Endothelial cell of umbilical vein (primary cell): Measurements from ENCODE around the gene EFNA4. TPM values are rescaled to one million over a fixed set of nuclear protein-coding genes. Genes with fewer than 3 reads are reported as not detected.

Source experiments
- BruUV-seq: library from RNA; stranded (reverse); fragments of 400-500 nt; replicated peaks from 2 replicates; lab custom pipeline; 2021; lab: Mats Ljungman, UMichigan
- CTCF ChIA-PET: fragments of 300-600, 350-600 bp; sonication (Branson Sonifier 250); formaldehyde crosslinking; loops from one replicate; lab custom pipeline; 2021; ENCODE audit warnings: antibody characterized with exemption, inconsistent platforms; lab: Charles Lee
- POLR2A ChIA-PET: fragments of 300-600, 350-600 bp; sonication (Branson Sonifier 250); formaldehyde crosslinking; loops from one replicate; lab custom pipeline; 2021; ENCODE audit warnings: antibody characterized with exemption, inconsistent platforms; lab: Charles Lee
- DNase-seq: peaks from one replicate; pipeline ENCODE4 v3.0.0-alpha.2; 2011; ENCODE audit warnings: low read depth, low spot score
- FAIRE-seq: peaks from 2 replicates; lab custom pipeline; 2011; peaks lifted over from hg19 to GRCh38; lab: Jason Lieb, UNC
- H2AFZ ChIP-seq: 2 replicates; pipeline ENCODE4 v1.6.0; 2012; ENCODE audit warnings: low read depth, low read length, control low read depth, inconsistent platforms
- H3K27ac ChIP-seq: 2 replicates; pipeline ENCODE4 v1.5.1; 2011; ENCODE audit warnings: low read depth, mild to moderate bottlenecking, control low read depth, low read length, moderate library complexity; ENCODE audit not compliant: insufficient read depth
- H3K27me3 ChIP-seq, 2 experiments: 2 replicates each; pipeline versions ENCODE4 v1.6.0 to v1.6.1; 2011; ENCODE audit warnings: low read length in 2 of 2, mixed read lengths in 1 of 2; ENCODE audit not compliant: control insufficient read depth in 2 of 2, insufficient read depth in 2 of 2
- H3K36me3 ChIP-seq, 2 experiments: 2 replicates in 1 of 2; 3 replicates in 1 of 2; pipeline ENCODE4 v1.5.1; 2011; ENCODE audit warnings: low read length in 2 of 2, mild to moderate bottlenecking in 1 of 2, moderate library complexity in 1 of 2; ENCODE audit not compliant: control insufficient read depth in 2 of 2, insufficient read depth in 2 of 2; ENCODE audit errors: extremely low read depth in 1 of 2
- H3K4me1 ChIP-seq: 3 replicates; pipeline ENCODE4 v1.5.1; 2011; ENCODE audit warnings: mild to moderate bottlenecking, low read length; ENCODE audit not compliant: control insufficient read depth, insufficient read depth; ENCODE audit errors: extremely low read depth
- H3K4me2 ChIP-seq: 2 replicates; pipeline ENCODE4 v1.6.1; 2011; ENCODE audit warnings: low read length, control low read depth, mixed read lengths; ENCODE audit not compliant: insufficient read depth
- H3K4me3 ChIP-seq, 3 experiments: fragments of 200-600 bp in 1 of 3; sonication (generic), shearing (Covaris generic) in 1 of 3; replicated peaks in 1 of 3; 2 replicates each; pipeline ENCODE4 v1.5.1; 2011 to 2016; ENCODE audit warnings: control low read depth in 3 of 3, low read length in 3 of 3, mild to moderate bottlenecking in 2 of 3, inconsistent platforms in 1 of 3, low read depth in 1 of 3, moderate library complexity in 1 of 3; ENCODE audit not compliant: insufficient read depth in 1 of 3
- H3K79me2 ChIP-seq: 2 replicates; pipeline ENCODE4 v1.6.0; 2012; ENCODE audit warnings: low read length, inconsistent platforms; ENCODE audit not compliant: control insufficient read depth, insufficient read depth
- H3K9ac ChIP-seq: replicated peaks from 2 replicates; pipeline ENCODE3; 2011; ENCODE audit warnings: low read length, control low read depth; ENCODE audit not compliant: insufficient read depth; ENCODE audit errors: extremely low read depth
- H3K9me1 ChIP-seq: replicated peaks from 3 replicates; pipeline ENCODE4 v1.6.0; 2011; ENCODE audit warnings: mild to moderate bottlenecking, low read length; ENCODE audit not compliant: control insufficient read depth, insufficient read depth; ENCODE audit errors: extremely low read depth
- H3K9me3 ChIP-seq: replicated peaks from 2 replicates; pipeline ENCODE4 v1.5.1; 2012; ENCODE audit warnings: low read length, inconsistent platforms; ENCODE audit not compliant: control insufficient read depth, insufficient read depth
- H4K20me1 ChIP-seq: replicated peaks from 2 replicates; pipeline ENCODE3; 2011; ENCODE audit warnings: mild to moderate bottlenecking, low read length; ENCODE audit not compliant: control insufficient read depth, insufficient read depth; ENCODE audit errors: extremely low read depth
- CTCF ChIP-seq, 2 donors: IDR thresholded peaks; 1 replicate in 1 of 2; 2 replicates in 1 of 2; pipeline ENCODE4 v1.5.1; 2011; ENCODE audit warnings: low read length in 2 of 2, mild to moderate bottlenecking in 2 of 2, moderate library complexity in 2 of 2, control low read depth in 1 of 2, inconsistent platforms in 1 of 2, low read depth in 1 of 2; ENCODE audit not compliant: insufficient read depth in 1 of 2; ENCODE audit errors: extremely low read depth in 1 of 2
- EZH2 ChIP-seq: IDR thresholded peaks from 2 replicates; pipeline ENCODE4 v1.6.1; 2012; ENCODE audit warnings: borderline replicate concordance, low read depth, mild to moderate bottlenecking, moderate library complexity, low read length, inconsistent platforms; ENCODE audit not compliant: severe bottlenecking
- FOS ChIP-seq: IDR thresholded peaks from 2 replicates; pipeline ENCODE4 v1.6.1; 2011; ENCODE audit warnings: mild to moderate bottlenecking, low read length, moderate library complexity, borderline replicate concordance; ENCODE audit not compliant: insufficient read depth
- GATA2 ChIP-seq: IDR thresholded peaks from 2 replicates; pipeline ENCODE4 v1.7.0; 2011; ENCODE audit warnings: low read depth, mild to moderate bottlenecking, moderate library complexity, mixed read lengths, low read length; ENCODE audit not compliant: insufficient read length, insufficient read depth
- JUN ChIP-seq: IDR thresholded peaks from 2 replicates; pipeline ENCODE4 v1.6.1; 2011; ENCODE audit warnings: borderline replicate concordance, low read depth; ENCODE audit not compliant: insufficient read length, insufficient read depth
- MAX ChIP-seq: IDR thresholded peaks from 2 replicates; pipeline ENCODE4 v1.6.1; 2011; ENCODE audit not compliant: insufficient read depth, insufficient read length
- MYC ChIP-seq: IDR thresholded peaks from one replicate; pipeline ENCODE4 v1.6.1; 2011; ENCODE audit warnings: mild to moderate bottlenecking, low read depth, low read length
- POLR2A ChIP-seq: IDR thresholded peaks from 2 replicates; pipeline ENCODE4 v1.6.1; 2012; ENCODE audit warnings: low read depth, mild to moderate bottlenecking, control low read depth, low read length
- POLR2AphosphoS5 ChIP-seq: IDR thresholded peaks from 2 replicates; pipeline ENCODE4 v1.6.1; 2012; ENCODE audit warnings: low read depth, mild to moderate bottlenecking, control low read depth, low read length, moderate library complexity; ENCODE audit not compliant: insufficient read depth
- dilution Hi-C: fragments of 300-500 bp; cut with MboI; formaldehyde crosslinking; loops from one replicate; pipeline ENCODE4 v1.15.0; 2019; ENCODE audit warnings: low sequenced_read_pairs; ENCODE audit not compliant: extremely low pct_ligation_motif_present
- intact Hi-C: fragments of 100-400 bp; cut with micrococcal nuclease; formaldehyde crosslinking; loops from one replicate; pipeline ENCODE4 v1.10.0; 2022
- polyA plus RNA-seq, 4 experiments: library from polyadenylated mRNA; depleted of rRNA in 3 of 4; stranded (reverse) in 3 of 4; unstranded in 1 of 4; fragments of >200 nt; gene quantifications; 2 replicates each; pipeline versions ENCODE4 v1.2.1 to v1.2.3, GENCODE V29; 2011 to 2012; ENCODE audit warnings: missing spikeins in 1 of 4
- total RNA-seq: library from RNA; stranded (reverse); gene quantifications from 2 replicates; pipeline ENCODE4 v1.2.3, GENCODE V29; 2021

Gene EFNA4
- total and polyA plus RNA-seq, 2 donors (not counting 3 experiments of a cell fraction or from before 2014, with no cell fraction given), result 16.5 to 25.2 TPM

DNA sequence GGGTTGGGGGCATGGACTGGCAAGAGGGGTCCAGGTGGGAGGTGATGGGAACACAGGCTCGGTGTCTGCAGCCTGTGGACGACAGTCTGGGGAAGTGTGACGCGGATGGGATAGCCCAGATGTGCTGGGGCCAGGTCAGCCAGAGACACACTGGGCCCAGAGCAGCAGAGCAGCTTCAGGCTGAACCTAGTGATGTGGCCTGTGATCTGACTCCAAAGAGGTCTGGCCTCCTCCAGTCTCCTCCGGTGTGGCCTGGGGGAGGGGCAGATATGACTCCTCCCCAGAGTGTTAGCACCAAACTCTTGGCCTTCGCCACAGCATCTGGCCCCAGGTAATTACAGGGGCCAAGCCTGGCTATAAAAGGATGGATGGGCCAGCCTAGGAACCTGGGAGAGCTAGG, 28.6 kb downstream of the EFNA4 start:
- no peak for TF ChIP-seq POLR2AphosphoS5
- H3K36me3 ChIP-seq, result no peaks in the 10 kb centered on the region
- no peak overlapping the region for H3K4me2 ChIP-seq
- CTCF ChIA-PET, result interaction anchor here (0.5 to 13.7 kb wide), 35 partner anchors 8 to 533 kb away, joined by 3 to 673 read pairs (median 7); partner anchors contain the start of genes ADAM15, DPM3, EFNA1 and KRTCAP2
- no peak overlapping the region for H2AFZ ChIP-seq
- H3K27me3 ChIP-seq, result peaks cover 6 to 19% of the 10 kb centered on the region in 2 experiments
- no peak overlapping the region for H3K27ac ChIP-seq
- no peaks in the 10 kb centered on the region for H3K4me1 ChIP-seq
- H3K9ac ChIP-seq, result no peak overlapping the region
- intact Hi-C loops (no loop called here), dilution Hi-C loops (no loop called here)
- POLR2A ChIA-PET, result interaction anchor here (0.8 to 1.3 kb wide), 2 partner anchors 75 to 81 kb away, joined by 3 to 5 read pairs; partner anchors contain the start of gene KRTCAP2
- no peaks in the 10 kb centered on the region for H4K20me1 ChIP-seq
- no peak overlapping the region for H3K4me3 ChIP-seq
- no peaks in the 10 kb centered on the region for H3K9me3 ChIP-seq
- no peaks in the 10 kb centered on the region for H3K79me2 ChIP-seq
- FAIRE-seq (no peak), DNase-seq (no peak)
- BruUV-seq, result no TSS peak
- H3K9me1 ChIP-seq, result no peaks in the 10 kb centered on the region

GRCh38 chr1:155092641-155093040, 29.1 kb downstream of the EFNA4 start:
- ChIA-PET CTCF (interaction anchor here (2.0 to 13.7 kb wide), 3 partner anchors 34 to 77 kb away, joined by 10 to 673 read pairs (median 97); partner anchors contain the start of genes EFNA1 and KRTCAP2), POLR2A (no interaction called here)
- Histone ChIP-seq H3K36me3 (no peaks in the 10 kb centered on the region), H3K9ac (no peak overlapping the region), H3K4me2 (no peak overlapping the region), H2AFZ (no peak overlapping the region), H3K4me3 (no peak overlapping the region), H3K27ac (no peak overlapping the region), H3K9me3 (no peaks in the 10 kb centered on the region), H3K79me2 (no peaks in the 10 kb centered on the region), H4K20me1 (no peaks in the 10 kb centered on the region), H3K27me3 (peaks cover 8 to 19% of the 10 kb centered on the region in 2 experiments), H3K9me1 (no peaks in the 10 kb centered on the region), H3K4me1 (no peaks in the 10 kb centered on the region)
- no peak for FAIRE-seq
- dilution Hi-C loops, result no loop called here
- TF ChIP-seq JUN (no peak), POLR2AphosphoS5 (no peak), CTCF (IDR thresholded peaks at IDR 0.05; ENCODE audit: extremely low read depth in 1 of 2, insufficient read depth in 1 of 2, low read depth in 1 of 2, low read length in 2 of 2) (no peak), POLR2A (no peak), MYC (no peak), EZH2 (no peak), GATA2 (no peak), MAX (no peak), FOS (no peak)
- intact Hi-C loops, result no loop called here
- no TSS peak for BruUV-seq
- DNase-seq, result no peak
